ENCODE data around the gene HOXD4. TPM values are rescaled to one million over a fixed set of nuclear protein-coding genes. Genes with fewer than 3 reads are reported as not detected.

Gene HOXD4
- total and polyA plus RNA-seq, 10 of the 15 experiments (the other 5 are each of a cell fraction or from before 2014, with no cell fraction given): 0.07 TPM; not detected in 9

DNA sequence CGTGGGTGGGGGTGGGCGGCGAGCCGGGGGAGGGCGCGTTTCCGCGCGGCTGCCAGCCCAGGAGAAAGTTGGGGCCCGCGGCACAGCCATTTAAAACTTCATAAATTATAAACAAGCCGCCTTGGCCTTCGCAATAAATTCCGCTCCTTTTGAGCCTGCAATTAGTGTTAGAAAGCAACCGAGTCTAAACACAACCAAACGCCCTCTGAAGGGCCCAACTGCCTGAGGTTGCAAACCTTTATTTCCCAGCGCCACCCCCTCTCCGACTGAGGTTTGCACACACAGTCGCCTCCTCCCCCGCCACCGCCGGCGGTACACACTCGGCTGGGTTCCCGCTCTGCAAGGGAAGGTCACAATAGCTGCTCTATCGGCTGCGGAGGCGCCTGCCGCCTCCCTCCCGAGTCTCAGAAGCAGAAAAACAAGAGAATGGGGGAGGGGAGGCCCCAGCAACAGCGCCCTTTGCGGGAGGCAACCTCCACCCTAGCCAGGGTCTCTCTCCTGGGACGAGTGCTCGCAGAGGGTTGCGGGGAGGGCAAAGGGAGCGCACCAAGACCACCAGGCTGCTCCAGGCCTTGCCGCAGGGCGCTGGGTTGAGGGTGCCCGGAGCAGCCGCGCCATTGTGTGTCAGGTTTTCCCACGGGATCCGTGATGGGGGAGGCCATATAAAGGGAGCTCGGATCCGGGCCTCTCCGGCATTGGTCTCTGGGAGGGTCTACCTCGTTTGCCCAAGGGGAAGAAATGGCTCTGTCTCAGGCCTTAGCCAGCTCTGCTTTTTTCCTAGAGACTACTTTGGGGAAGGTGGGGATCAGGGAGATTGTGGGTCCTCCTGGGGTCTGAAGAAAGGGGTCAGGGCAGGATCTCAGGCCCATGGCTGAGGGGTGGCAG, 23.7 kb downstream of the HOXD4 start (continued):
- no peak for TF ChIP-seq JUND (IDR thresholded peaks at IDR 0.05; ENCODE audit: low read depth, low read length)
- no peak for TF ChIP-seq CBX3 (IDR thresholded peaks at IDR 0.05; ENCODE audit: borderline replicate concordance, low read depth)
- TF ChIP-seq ZBED1 (IDR thresholded peaks at IDR 0.05; ENCODE audit: borderline replicate concordance): no peak
- TF ChIP-seq POLR2AphosphoS5 (IDR thresholded peaks at IDR 0.05; ENCODE audit: low read length): no peak
- TF ChIP-seq FOS (IDR thresholded peaks at IDR 0.05; ENCODE audit: borderline replicate concordance, extremely low read depth, insufficient read length): no peak
- no peak for TF ChIP-seq KDM1A (IDR thresholded peaks at IDR 0.05; ENCODE audit: borderline replicate concordance)

DNA sequence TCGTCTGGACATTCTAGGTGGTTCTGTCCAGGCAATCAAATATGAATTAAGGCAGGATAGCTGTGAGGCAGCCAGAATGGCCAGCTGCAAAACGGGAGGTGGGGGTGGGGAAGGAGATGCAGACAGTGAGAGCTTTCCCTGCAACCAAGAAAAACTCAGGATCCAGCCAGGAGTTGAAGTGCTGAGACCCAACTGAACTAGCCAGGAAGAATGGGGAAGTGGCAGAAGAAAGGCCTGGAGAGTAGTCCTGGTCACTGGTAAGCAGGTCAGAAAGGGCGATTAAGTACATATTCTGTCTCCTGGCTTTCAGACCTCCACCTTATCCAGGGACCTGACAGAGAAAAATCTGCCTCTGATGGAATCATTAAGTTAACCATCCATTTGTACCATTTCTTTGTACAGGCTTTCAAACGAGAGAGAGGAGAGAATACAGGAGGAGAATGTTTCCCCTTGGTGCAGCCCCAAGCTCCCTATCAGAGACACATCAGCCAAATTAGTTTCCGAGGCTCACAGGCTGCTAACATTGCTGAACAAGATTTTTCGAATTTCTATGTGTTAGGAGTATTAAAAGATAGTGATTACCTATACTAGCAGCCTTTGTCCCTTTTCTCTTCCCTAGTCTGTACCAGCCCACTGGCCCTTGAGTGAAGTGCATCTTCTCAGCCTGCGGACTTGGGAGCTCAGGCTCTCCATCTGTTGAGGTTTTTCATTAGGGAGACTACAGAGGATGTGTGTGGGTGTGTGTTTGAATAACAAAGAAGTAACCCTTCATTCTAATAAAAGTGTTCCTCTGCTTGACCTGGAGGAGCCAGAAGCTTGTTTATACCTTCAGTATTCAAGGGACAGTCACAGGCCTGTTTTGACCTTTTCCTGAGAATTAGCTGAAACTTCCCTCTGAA, 24.6 kb downstream of the HOXD4 start:
- Histone ChIP-seq H2AFZ (ENCODE audit: control insufficient read depth, low read depth, low read length) (no peak overlapping the region), H3K36me3 (ENCODE audit: control insufficient read depth in 2 of 2, insufficient read depth in 2 of 2, low read length in 1 of 2) (no peaks in the 10 kb centered on the region), H3K27me3 (replicated peaks in 1 of 2; ENCODE audit: control insufficient read depth in 2 of 2, insufficient read depth in 2 of 2, low read length in 1 of 2) (peaks cover 10 to 38% of the 10 kb centered on the region in 2 experiments), H3K4me3 (no peak overlapping the region), H3K4me1 (ENCODE audit: control insufficient read depth, insufficient read depth, low read length) (no peaks in the 10 kb centered on the region), H3K9me3 (replicated peaks; ENCODE audit: control insufficient read depth, insufficient read depth, low read length) (no peaks in the 10 kb centered on the region; the same call in 2 of the 3 replicates), H3K9ac (ENCODE audit: control insufficient read depth, insufficient read depth, low read length) (no peak overlapping the region), H4K20me1 (ENCODE audit: control insufficient read depth, insufficient read depth) (no peaks in the 10 kb centered on the region), H3K79me2 (ENCODE audit: control insufficient read depth, insufficient read depth, low read length) (no peaks in the 10 kb centered on the region), H3K4me2 (ENCODE audit: control insufficient read depth, insufficient read depth) (no peak overlapping the region), H3K27ac (ENCODE audit: control insufficient read depth, insufficient read depth) (no peak overlapping the region)
- ChIA-PET SMC1A (ENCODE audit: uncharacterized antibody, unreplicated experiment) (no interaction called here), POLR2A (interaction anchor here (0.6 kb wide), 1 partner anchor 68 kb away, joined by 4 read pairs; no protein-coding TSS in a partner anchor), RAD21 (ENCODE audit: unreplicated experiment) (interaction anchor here (0.7 kb wide), 1 partner anchor 12 kb away, joined by 4 read pairs; no protein-coding TSS in a partner anchor), CTCF (interaction anchor here (1.7 kb wide), 1 partner anchor 379 kb away, joined by 4 read pairs; no protein-coding TSS in a partner anchor)
- FAIRE-seq (no peak), DNase-seq (ENCODE audit: low read depth, low spot score) (no peak), ATAC-seq (no peak)
- in situ Hi-C loops (cut with MboI) (no loop called here), intact Hi-C loops (cut with micrococcal nuclease; ENCODE audit: unreplicated experiment) (no loop called here)
- no TSS peak for BruUV-seq (replicated peaks)
- 24% methylated on average over 7 of the region's 7 CpGs for WGBS (ENCODE audit: insufficient coverage, insufficient replicate concordance, low lambda C conversion rate, missing lambda C conversion rate)
- TF ChIP-seq ATF7 (IDR thresholded peaks at IDR 0.05; ENCODE audit: low read depth): no peak
- TF ChIP-seq MTA3 (IDR thresholded peaks at IDR 0.05; ENCODE audit: borderline replicate concordance, low read length): no peak
- TF ChIP-seq GABPA (IDR thresholded peaks at IDR 0.05; ENCODE audit: low read depth): no peak
- TF ChIP-seq, protein P1, sequence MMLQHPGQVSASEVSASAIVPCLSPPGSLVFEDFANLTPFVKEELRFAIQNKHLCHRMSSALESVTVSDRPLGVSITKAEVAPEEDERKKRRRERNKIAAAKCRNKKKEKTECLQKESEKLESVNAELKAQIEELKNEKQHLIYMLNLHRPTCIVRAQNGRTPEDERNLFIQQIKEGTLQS (IDR thresholded peaks at IDR 0.05; ENCODE audit: borderline replicate concordance, extremely low read depth, low read depth, low read length): no peak
- TF ChIP-seq TAF1 (IDR thresholded peaks at IDR 0.05; ENCODE audit: borderline replicate concordance, low read depth, low read length): no peak
- TF ChIP-seq SREBF2 (IDR thresholded peaks at IDR 0.05; ENCODE audit: low read length): no peak
- TF ChIP-seq, protein P2, sequence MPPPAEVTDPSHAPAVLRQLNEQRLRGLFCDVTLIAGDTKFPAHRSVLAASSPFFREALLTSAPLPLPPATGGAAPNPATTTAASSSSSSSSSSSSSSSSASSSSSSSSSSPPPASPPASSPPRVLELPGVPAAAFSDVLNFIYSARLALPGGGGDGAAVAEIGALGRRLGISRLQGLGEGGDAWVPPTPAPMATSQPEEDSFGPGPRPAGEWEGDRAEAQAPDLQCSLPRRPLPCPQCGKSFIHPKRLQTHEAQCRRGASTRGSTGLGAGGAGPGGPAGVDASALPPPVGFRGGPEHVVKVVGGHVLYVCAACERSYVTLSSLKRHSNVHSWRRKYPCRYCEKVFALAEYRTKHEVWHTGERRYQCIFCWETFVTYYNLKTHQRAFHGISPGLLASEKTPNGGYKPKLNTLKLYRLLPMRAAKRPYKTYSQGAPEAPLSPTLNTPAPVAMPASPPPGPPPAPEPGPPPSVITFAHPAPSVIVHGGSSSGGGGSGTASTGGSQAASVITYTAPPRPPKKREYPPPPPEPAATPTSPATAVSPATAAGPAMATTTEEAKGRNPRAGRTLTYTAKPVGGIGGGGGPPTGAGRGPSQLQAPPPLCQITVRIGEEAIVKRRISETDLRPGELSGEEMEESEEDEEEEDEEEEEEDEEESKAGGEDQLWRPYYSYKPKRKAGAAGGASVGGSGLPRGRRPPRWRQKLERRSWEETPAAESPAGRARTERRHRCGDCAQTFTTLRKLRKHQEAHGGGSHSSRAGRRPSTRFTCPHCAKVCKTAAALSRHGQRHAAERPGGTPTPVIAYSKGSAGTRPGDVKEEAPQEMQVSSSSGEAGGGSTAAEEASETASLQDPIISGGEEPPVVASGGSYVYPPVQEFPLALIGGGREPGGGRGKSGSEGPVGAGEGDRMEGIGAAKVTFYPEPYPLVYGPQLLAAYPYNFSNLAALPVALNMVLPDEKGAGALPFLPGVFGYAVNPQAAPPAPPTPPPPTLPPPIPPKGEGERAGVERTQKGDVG (CRISPR knock-in tag; IDR thresholded peaks at IDR 0.05): no peak
- TF ChIP-seq PML (IDR thresholded peaks at IDR 0.05; ENCODE audit: low read length): no peak
- no peak for TF ChIP-seq RAD51 (IDR thresholded peaks at IDR 0.05)
- no peak for TF ChIP-seq HDAC6 (IDR thresholded peaks at IDR 0.05; ENCODE audit: unreplicated experiment)
- no peak for TF ChIP-seq SPI1 (IDR thresholded peaks at IDR 0.05; ENCODE audit: borderline replicate concordance, insufficient read depth, low read depth, low read length)
- no peak for TF ChIP-seq LARP7 (IDR thresholded peaks at IDR 0.05)
- no peak for TF ChIP-seq ZNF24 (IDR thresholded peaks at IDR 0.05)
